IMR-90 (cell line): ENCODE measurements around the gene CA6. TPM values are rescaled to one million over a fixed set of nuclear protein-coding genes. Genes with fewer than 3 reads are reported as not detected.
"Not testable (repeated sequence)": the region's sequence is repeated elsewhere in the genome, so short reads cannot be mapped to it uniquely, and the experiment has no call there.

ENCODE experiments used
- ATAC-seq: fragments of 200-7000 bp; cut with Tn5 transposase; 2 replicates; pipeline ENCODE4 v1.9.1; 2020; ENCODE audit warnings: low read depth, mild to moderate bottlenecking, moderate library complexity
- BruUV-seq: library from RNA; stranded (reverse); fragments of 400-500 nt; replicated peaks from 2 replicates; lab custom pipeline; 2021; lab: Mats Ljungman, UMichigan
- CTCF ChIA-PET: fragments of 300-600 bp; formaldehyde crosslinking; extraction: SDS; loops from one replicate; lab custom pipeline; 2021; ENCODE audit warnings: antibody characterized with exemption; lab: Yijun Ruan, JAX
- POLR2A ChIA-PET: fragments of 300-600 bp; sonication (Branson Sonifier 250); formaldehyde crosslinking; loops from one replicate; lab custom pipeline; 2022; ENCODE audit warnings: antibody characterized with exemption; ENCODE audit not compliant: unreplicated experiment; lab: Charles Lee
- DNase-seq: peaks from one replicate; pipeline ENCODE4 v3.0.0; 2013
- H2AFZ ChIP-seq: replicated peaks from 2 replicates; pipeline ENCODE3; 2013; ENCODE audit warnings: low read length, mild to moderate bottlenecking; ENCODE audit not compliant: poor library complexity
- H2AK5ac ChIP-seq: 2 replicates; pipeline ENCODE4 v1.6.1; 2013; ENCODE audit warnings: low read depth, low read length, inconsistent platforms
- H2AK9ac ChIP-seq: replicated peaks from 2 replicates; pipeline ENCODE3; 2013; ENCODE audit warnings: mild to moderate bottlenecking, low read depth, low read length, moderate library complexity; ENCODE audit not compliant: poor library complexity
- H2BK120ac ChIP-seq: 2 replicates; pipeline ENCODE4 v1.6.1; 2013; ENCODE audit warnings: low read depth, low read length, inconsistent platforms
- H2BK15ac ChIP-seq: 3 replicates; pipeline ENCODE4 v1.6.1; 2013; ENCODE audit warnings: low read depth, low read length, inconsistent platforms
- H2BK20ac ChIP-seq: 2 replicates; pipeline ENCODE4 v1.6.1; 2013; ENCODE audit warnings: low read depth, mild to moderate bottlenecking, inconsistent platforms, low read length, moderate library complexity
- H2BK5ac ChIP-seq: 2 replicates; pipeline ENCODE4 v1.6.1; 2013; ENCODE audit warnings: mild to moderate bottlenecking, low read depth, low read length, inconsistent platforms; ENCODE audit not compliant: poor library complexity, severe bottlenecking
- H3K14ac ChIP-seq: replicated peaks from 2 replicates; pipeline ENCODE4 v1.6.1; 2013; ENCODE audit warnings: low read depth, low read length, inconsistent platforms
- H3K18ac ChIP-seq: 2 replicates; pipeline ENCODE4 v1.6.1; 2013; ENCODE audit warnings: low read depth, low read length, control low read depth
- H3K23ac ChIP-seq: 2 replicates; pipeline ENCODE4 v1.6.1; 2013; ENCODE audit warnings: low read depth, low read length, inconsistent platforms
- H3K27ac ChIP-seq: 2 replicates; pipeline ENCODE4 v1.5.1; 2013; ENCODE audit warnings: mild to moderate bottlenecking, control low read depth, low read length; ENCODE audit not compliant: insufficient read depth
- H3K27me3 ChIP-seq: 2 replicates; pipeline ENCODE4 v1.6.1; 2013; ENCODE audit warnings: low read length; ENCODE audit not compliant: control insufficient read depth, insufficient read depth
- H3K36me3 ChIP-seq: 2 replicates; pipeline ENCODE4 v1.6.1; 2013; ENCODE audit warnings: low read length, mixed read lengths; ENCODE audit not compliant: control insufficient read depth, insufficient read depth
- H3K4ac ChIP-seq: 2 replicates; pipeline ENCODE4 v1.6.1; 2013; ENCODE audit warnings: low read depth, low read length, inconsistent platforms
- H3K4me1 ChIP-seq: 2 replicates; pipeline ENCODE4 v1.6.1; 2013; ENCODE audit warnings: low read length, mixed read lengths; ENCODE audit not compliant: control insufficient read depth, insufficient read depth
- H3K4me2 ChIP-seq: 2 replicates; pipeline ENCODE4 v1.6.1; 2013; ENCODE audit warnings: low read depth, mild to moderate bottlenecking, control low read depth, low read length, moderate library complexity
- H3K4me3 ChIP-seq: 2 replicates; pipeline ENCODE4 v1.5.1; 2013; ENCODE audit warnings: low read depth, mild to moderate bottlenecking, control low read depth, low read length, moderate library complexity; ENCODE audit not compliant: insufficient read depth
- H3K56ac ChIP-seq: 2 replicates; pipeline ENCODE4 v1.6.1; 2013; ENCODE audit warnings: low read length, inconsistent platforms; ENCODE audit not compliant: insufficient read depth; ENCODE audit errors: extremely low read depth
- H3K79me1 ChIP-seq, 2 experiments: 2 replicates each; pipeline ENCODE4 v1.6.1; 2013; ENCODE audit warnings: low read length in 2 of 2, inconsistent platforms in 1 of 2, low read depth in 1 of 2
- H3K9ac ChIP-seq: 2 replicates; pipeline ENCODE4 v1.6.1; 2013; ENCODE audit warnings: low read depth, low read length, control low read depth
- H3K9me1 ChIP-seq: 2 replicates; pipeline ENCODE4 v1.6.1; 2013; ENCODE audit warnings: low read length, inconsistent platforms; ENCODE audit not compliant: insufficient read depth
- H3K9me3 ChIP-seq: 2 replicates; pipeline ENCODE4 v1.6.1; 2013; ENCODE audit warnings: low read length; ENCODE audit not compliant: control insufficient read depth, insufficient read depth
- H4K20me1 ChIP-seq: 2 replicates; pipeline ENCODE4 v1.6.1; 2013; ENCODE audit warnings: low read length, inconsistent platforms; ENCODE audit not compliant: insufficient read depth
- H4K5ac ChIP-seq: 2 replicates; pipeline ENCODE4 v1.6.1; 2013; ENCODE audit warnings: mild to moderate bottlenecking, low read depth, low read length, control low read depth
- H4K8ac ChIP-seq, 2 experiments: 2 replicates each; pipeline ENCODE4 v1.6.1; 2013; ENCODE audit warnings: low read depth in 2 of 2, low read length in 2 of 2, control low read depth in 1 of 2, inconsistent platforms in 1 of 2
- H4K91ac ChIP-seq: 2 replicates; pipeline ENCODE4 v1.6.1; 2013; ENCODE audit warnings: low read depth, low read length, inconsistent platforms; ENCODE audit not compliant: insufficient read depth
- WGBS, 2 experiments: methylation state at CpG; one replicate each; pipeline versions ENCODE4 v1.1.5 to v1.1.7; 2013; ENCODE audit warnings: missing lambda C conversion rate in 2 of 2; ENCODE audit not compliant: insufficient read length in 1 of 2; ENCODE audit errors: extremely low coverage in 2 of 2; 5-methylcytosine and 5-hydroxymethylcytosine counted together
- dilution Hi-C: fragments of 300-500 bp; cut with HindIII; formaldehyde crosslinking; loops from one replicate; pipeline ENCODE4 v1.14.3; 2018; ENCODE audit warnings: low sequenced_read_pairs; ENCODE audit not compliant: unreplicated experiment
- in situ Hi-C: fragments of 300-500 bp; cut with MboI; formaldehyde crosslinking; loops from 3 replicates; pipeline ENCODE4 v1.14.3; 2019; ENCODE audit warnings: low sequenced_read_pairs, inconsistent platforms, mixed read lengths
- intact Hi-C: fragments of 100-400 bp; cut with micrococcal nuclease; formaldehyde crosslinking; loops from 2 replicates; pipeline ENCODE4 v1.10.0; 2022
- polyA plus RNA-seq, 3 experiments: library from polyadenylated mRNA; depleted of rRNA; stranded (reverse); fragments of >200 nt; gene quantifications; 2 replicates each; pipeline ENCODE4 v1.2.3, GENCODE V29; 2012; ENCODE audit warnings: low replicate concordance in 1 of 3
- total RNA-seq: library from RNA; depleted of rRNA; stranded (reverse); fragments of >200 nt; gene quantifications from 2 replicates; pipeline ENCODE4 v1.2.3, GENCODE V29; 2012

The CA6 gene
- total and polyA plus RNA-seq, 2 of the 4 experiments (the other 2 are of a cell fraction) = not detected

- H4K8ac ChIP-seq, CTCF ChIA-PET, ATAC-seq, H3K27me3 ChIP-seq, H2AK9ac ChIP-seq, intact Hi-C loops, H3K4me3 ChIP-seq, H3K79me1 ChIP-seq, H2BK20ac ChIP-seq, DNase-seq, H2AK5ac ChIP-seq, dilution Hi-C loops, H3K36me3 ChIP-seq, H3K4me1 ChIP-seq, H2BK15ac ChIP-seq, H2BK120ac ChIP-seq, H3K56ac ChIP-seq, H3K23ac ChIP-seq, H3K27ac ChIP-seq, H2AFZ ChIP-seq, H4K5ac ChIP-seq, H4K91ac ChIP-seq, H3K9me3 ChIP-seq, H3K9ac ChIP-seq, H3K9me1 ChIP-seq, POLR2A ChIA-PET, H3K14ac ChIP-seq, H4K20me1 ChIP-seq, H2BK5ac ChIP-seq, BruUV-seq, H3K18ac ChIP-seq, in situ Hi-C loops, H3K4ac ChIP-seq, H3K4me2 ChIP-seq: not testable (repeated sequence)
- WGBS, 2 experiments = 67% methylated on average over 1 of the region's 3 CpGs; no CpG with 5 or more reads in 1 of the 2 experiments
Measured at GRCh38 chr1:8896775-8897174, 48.9 kb upstream of the CA6 start.

- H3K9me1 ChIP-seq, H3K4me3 ChIP-seq, H4K91ac ChIP-seq, H3K4me2 ChIP-seq, H2AK5ac ChIP-seq, POLR2A ChIA-PET, intact Hi-C loops, ATAC-seq, H3K56ac ChIP-seq, H3K27ac ChIP-seq, CTCF ChIA-PET, H3K18ac ChIP-seq, H3K36me3 ChIP-seq, H3K27me3 ChIP-seq, H3K23ac ChIP-seq, H4K20me1 ChIP-seq, dilution Hi-C loops, H2BK15ac ChIP-seq, H4K5ac ChIP-seq, in situ Hi-C loops, H2AFZ ChIP-seq, DNase-seq, H3K9ac ChIP-seq, H2BK120ac ChIP-seq, H3K4me1 ChIP-seq, H3K14ac ChIP-seq, H4K8ac ChIP-seq, BruUV-seq, H3K9me3 ChIP-seq, H2BK5ac ChIP-seq, H2AK9ac ChIP-seq, H2BK20ac ChIP-seq, H3K4ac ChIP-seq, H3K79me1 ChIP-seq: not testable (repeated sequence)
- WGBS, 2 experiments = no CpG with 5 or more reads among the region's 4 CpGs
Measured at GRCh38 chr1:8897505-8897904, 48.2 kb upstream of the CA6 start.
